AG10803 (cell line): Measurements from ENCODE around the gene KCNQ1.
A peak's percentile ranks its signal among the peaks of the same experiment; 100 is the strongest.

Experiments
- DNase-seq: peaks from one replicate; pipeline ENCODE4 v3.0.0; 2010; ENCODE audit warnings: low read depth
- H3K4me3 ChIP-seq: 2 replicates; pipeline ENCODE4 v1.5.1; 2011; ENCODE audit warnings: mild to moderate bottlenecking, low read length, control low read depth
- TF ChIP-seq, protein P1 (sequence below): conservative IDR thresholded peaks from 2 replicates; pipeline ENCODE4 v1.5.1; 2011; ENCODE audit warnings: mild to moderate bottlenecking, low read length, control low read depth, inconsistent platforms

Gene KCNQ1

DNA sequence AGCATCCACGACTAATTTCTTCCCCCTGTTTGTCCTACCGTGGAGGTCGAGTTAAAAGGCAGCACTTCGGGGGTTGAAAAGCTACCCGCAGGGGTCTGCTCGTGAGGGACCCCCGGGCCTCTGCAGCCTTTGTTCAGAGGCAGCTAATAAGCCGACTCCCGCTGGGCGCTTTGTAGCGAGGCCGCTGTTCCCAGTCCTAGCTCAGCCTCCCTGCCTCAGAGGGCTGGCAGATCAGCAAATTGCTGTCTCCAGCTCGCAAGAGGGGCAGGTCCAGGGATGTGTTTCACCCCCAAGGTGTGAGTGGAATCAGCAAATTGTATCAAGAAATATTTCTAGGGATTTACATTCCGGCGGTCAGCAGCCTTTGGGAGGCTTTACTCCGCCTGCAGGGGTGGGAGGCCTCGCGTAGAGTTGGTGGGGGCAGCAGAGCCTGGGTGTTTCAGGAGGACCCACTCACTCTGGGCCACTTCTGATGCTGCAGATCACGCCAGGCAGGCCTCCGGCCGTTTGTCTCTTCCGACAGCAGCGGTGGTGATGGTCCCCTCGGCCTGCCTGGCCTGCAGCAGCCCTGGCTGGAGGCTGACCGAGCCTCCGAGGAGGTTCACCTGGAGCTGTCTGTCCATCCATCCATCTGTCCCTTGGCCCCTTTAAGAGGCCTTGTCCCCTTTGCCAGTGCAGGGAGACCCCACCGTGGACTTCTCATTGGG, 276.6 kb downstream of the KCNQ1 start:
- H3K4me3 ChIP-seq: no peak overlapping the region
- TF ChIP-seq, protein P1, sequence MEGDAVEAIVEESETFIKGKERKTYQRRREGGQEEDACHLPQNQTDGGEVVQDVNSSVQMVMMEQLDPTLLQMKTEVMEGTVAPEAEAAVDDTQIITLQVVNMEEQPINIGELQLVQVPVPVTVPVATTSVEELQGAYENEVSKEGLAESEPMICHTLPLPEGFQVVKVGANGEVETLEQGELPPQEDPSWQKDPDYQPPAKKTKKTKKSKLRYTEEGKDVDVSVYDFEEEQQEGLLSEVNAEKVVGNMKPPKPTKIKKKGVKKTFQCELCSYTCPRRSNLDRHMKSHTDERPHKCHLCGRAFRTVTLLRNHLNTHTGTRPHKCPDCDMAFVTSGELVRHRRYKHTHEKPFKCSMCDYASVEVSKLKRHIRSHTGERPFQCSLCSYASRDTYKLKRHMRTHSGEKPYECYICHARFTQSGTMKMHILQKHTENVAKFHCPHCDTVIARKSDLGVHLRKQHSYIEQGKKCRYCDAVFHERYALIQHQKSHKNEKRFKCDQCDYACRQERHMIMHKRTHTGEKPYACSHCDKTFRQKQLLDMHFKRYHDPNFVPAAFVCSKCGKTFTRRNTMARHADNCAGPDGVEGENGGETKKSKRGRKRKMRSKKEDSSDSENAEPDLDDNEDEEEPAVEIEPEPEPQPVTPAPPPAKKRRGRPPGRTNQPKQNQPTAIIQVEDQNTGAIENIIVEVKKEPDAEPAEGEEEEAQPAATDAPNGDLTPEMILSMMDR: no peak
- no peak for DNase-seq

DNA sequence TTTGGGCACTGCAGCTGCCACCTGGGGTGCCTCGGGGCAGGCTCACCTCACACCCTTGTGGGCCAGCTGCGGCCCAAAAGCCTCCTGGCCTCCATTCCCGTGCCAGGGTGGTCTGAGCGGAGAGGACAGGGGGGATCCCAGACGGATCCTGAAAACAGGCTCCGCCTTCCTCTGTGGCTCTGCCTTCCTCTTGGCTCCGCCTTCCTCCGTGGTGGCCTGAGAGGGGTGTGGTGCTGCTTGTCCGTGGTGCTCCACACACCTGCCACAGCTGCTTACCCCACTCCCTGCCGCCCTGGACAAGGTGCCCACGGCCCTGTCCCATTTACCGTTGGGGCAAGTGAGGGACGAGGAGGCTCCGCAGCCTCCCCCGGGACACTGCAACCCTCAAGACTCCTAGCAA, 278.1 kb downstream of the KCNQ1 start:
- TF ChIP-seq, protein P1: no peak
- H3K4me3 ChIP-seq: no peak overlapping the region
- DNase-seq: no peak

DNA sequence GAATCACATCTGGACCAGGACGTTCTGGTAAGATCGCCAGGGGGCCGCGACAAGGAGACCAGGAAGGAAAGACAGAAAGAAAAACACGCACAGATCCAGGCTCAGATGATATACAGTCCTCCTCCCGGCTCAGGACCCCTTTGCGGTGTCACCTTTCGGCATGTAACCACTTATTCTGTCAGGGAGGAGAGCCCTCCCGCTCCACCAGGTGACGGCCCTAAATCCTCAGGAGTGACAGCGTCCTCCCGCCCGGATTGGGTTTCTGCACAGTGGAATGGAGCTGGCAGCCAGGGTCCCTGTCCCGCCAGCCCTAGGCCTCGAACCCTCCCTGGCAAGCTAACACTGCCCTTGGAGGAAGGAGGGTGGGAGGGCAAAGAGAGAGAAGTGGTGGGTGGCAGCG, 279.3 kb downstream of the KCNQ1 start:
- TF ChIP-seq, protein P1: no peak
- DNase-seq: no peak
- H3K4me3 ChIP-seq: no peak overlapping the region

DNA sequence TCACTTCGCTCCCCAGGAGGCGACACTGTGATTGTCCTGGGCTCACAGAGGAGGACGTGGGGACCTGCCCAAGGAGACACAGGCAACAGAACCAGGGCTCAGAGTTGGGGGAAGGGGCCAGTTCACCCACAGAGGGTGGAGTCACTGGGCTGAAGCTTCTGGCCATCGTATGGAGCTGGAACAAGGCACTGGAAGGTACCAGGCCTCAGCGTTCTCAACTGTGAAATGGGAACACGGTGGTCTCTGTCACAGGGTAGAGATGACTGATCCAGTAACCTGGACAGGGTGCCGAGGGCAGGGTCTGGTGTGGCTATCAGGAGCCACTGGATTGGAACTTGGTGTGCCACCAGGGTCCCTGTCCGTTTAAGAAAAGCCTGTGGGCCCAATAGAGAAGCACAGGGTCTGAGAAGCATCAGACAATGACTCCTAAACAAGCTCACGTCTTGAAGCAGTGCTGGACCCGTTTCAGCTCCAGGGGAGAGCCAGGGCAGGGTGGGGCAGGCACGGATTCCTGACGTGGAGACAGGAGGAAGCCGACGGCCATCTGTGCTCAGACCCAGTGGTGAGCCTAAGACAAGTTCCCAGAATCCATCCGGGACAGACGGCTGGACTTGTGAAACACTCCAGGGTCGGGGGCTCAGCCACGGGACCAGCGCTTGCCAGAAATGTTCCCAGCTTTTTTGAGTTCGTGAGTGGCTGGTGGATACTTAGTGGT, 280.0 kb downstream of the KCNQ1 start:
- no peak overlapping the region for H3K4me3 ChIP-seq
- TF ChIP-seq, protein P1: no peak
- DNase-seq: peak; percentile 18

DNA sequence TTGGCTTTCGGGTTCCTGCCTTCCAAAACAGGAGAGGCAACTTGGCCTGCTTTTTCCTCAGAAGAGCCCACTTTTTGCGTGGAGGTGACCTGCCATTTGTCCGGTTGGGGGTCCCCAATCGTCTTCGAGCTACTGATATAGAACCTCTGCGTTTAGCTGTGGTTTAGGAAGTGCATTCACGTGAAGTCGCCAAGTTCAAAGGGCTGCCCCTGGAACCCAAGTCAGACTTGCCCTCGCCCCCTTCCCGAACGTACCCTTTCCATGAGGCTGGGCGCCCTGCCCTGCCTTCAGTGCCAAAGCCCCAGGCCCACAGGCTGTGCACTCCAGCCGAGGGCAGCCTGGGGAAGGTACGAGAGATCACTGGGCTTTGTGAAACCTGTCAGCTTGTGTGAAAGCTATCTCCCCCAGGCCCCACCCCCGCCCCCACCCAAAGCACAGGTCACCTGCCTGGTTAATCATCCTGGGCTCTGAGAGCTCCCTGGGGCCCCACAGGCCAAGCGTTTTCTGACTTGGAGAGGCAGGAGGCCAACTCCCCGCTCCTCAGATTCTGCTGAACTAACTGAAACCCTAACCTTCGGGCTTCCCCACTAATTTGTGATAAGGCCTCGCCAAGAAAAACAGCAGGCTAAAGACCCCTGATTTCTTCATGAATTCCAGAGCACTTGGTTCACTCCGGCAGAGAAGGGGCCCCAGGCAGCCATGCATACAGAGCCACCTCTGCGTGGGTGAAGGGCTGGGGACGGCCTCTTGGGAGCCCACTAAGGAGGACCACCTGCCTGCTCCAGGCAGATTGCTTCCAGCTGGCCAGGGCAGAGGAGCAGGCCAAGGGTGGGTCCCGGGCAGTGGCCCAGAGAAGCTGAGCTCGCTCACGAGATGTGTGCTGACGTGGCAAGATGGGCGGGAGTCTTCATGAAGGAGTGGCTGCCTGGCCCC, 280.8 kb downstream of the KCNQ1 start:
- H3K4me3 ChIP-seq: no peak overlapping the region
- TF ChIP-seq, protein P1: no peak
- peak; percentile 43 for DNase-seq

DNA sequence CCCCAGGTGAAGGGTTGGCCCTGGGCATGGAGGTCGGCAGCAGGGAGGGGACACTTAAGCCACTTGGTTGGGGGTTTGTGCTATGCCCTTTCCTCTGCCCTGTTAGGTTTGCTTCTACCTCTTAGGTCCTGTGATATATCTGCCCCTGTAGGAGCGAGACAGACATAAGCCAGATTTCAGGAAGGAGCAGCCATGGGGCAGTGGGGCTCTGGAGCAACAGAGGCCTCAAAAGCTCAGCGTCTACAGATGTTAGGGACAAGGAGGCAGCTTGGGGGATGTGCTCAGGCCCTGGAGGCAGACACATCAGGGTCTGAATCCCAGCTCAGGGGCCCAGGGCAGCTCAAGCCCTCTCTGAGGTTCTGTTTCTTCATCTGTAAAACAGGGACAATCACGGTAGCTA, 282.2 kb downstream of the KCNQ1 start:
- DNase-seq: no peak
- TF ChIP-seq, protein P1: no peak
- H3K4me3 ChIP-seq: no peak overlapping the region
